ENCODE data around the gene LGALS4.
"Not testable (repeated sequence)": the region's sequence is repeated elsewhere in the genome, so short reads cannot be mapped to it uniquely, and the experiment has no call there.

LGALS4 gene

DNA sequence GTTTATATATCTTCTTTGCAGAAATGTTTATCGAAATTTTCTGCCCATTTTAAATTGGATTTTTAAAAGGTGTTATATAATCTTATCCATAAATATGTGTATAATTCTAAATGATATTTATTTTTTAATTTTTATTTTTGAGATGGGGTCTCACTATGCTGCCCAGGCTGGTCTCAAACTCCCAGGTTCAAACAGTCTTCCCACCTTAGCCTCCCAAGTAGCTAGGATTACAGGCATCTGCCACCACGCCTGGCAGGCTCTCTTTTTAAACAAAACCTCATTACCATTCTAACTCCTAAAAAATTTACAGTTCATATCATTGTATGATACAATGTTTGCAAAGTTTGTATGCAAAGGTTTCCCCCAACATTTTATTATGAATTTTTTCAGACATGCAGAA, 16.6 kb downstream of the LGALS4 start:
- no peak overlapping the region for H3K4me3 ChIP-seq (ENCODE audit: low read length)
- TF ChIP-seq, protein P1, sequence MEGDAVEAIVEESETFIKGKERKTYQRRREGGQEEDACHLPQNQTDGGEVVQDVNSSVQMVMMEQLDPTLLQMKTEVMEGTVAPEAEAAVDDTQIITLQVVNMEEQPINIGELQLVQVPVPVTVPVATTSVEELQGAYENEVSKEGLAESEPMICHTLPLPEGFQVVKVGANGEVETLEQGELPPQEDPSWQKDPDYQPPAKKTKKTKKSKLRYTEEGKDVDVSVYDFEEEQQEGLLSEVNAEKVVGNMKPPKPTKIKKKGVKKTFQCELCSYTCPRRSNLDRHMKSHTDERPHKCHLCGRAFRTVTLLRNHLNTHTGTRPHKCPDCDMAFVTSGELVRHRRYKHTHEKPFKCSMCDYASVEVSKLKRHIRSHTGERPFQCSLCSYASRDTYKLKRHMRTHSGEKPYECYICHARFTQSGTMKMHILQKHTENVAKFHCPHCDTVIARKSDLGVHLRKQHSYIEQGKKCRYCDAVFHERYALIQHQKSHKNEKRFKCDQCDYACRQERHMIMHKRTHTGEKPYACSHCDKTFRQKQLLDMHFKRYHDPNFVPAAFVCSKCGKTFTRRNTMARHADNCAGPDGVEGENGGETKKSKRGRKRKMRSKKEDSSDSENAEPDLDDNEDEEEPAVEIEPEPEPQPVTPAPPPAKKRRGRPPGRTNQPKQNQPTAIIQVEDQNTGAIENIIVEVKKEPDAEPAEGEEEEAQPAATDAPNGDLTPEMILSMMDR (conservative IDR thresholded peaks at IDR 0.05; ENCODE audit: low read length), result no peak
- no peak for DNase-seq (ENCODE audit: low read depth)

DNA sequence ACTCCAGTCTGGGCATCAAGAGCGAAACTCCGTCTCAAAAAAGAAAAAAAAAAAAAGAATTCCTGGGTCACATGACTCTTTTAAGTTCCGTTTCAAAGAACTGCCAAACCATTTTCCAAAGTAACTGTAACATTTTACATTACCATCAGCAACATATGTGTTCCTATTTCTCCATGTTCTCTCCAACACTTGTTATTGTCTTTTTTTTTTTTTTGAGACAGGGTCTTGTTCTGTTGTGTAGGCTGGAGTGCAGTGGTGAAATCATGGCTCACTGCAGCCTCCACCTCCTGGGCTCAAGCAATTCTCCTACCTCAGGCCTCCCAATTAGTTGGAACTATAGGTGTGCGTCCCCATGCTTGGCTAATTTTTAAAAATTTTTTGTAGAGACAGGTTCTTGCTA, 17.2 kb downstream of the LGALS4 start:
- no peak overlapping the region for H3K4me3 ChIP-seq (ENCODE audit: low read length)
- TF ChIP-seq, protein P1 (conservative IDR thresholded peaks at IDR 0.05; ENCODE audit: low read length), result no peak
- DNase-seq (ENCODE audit: low read depth), result no peak

DNA sequence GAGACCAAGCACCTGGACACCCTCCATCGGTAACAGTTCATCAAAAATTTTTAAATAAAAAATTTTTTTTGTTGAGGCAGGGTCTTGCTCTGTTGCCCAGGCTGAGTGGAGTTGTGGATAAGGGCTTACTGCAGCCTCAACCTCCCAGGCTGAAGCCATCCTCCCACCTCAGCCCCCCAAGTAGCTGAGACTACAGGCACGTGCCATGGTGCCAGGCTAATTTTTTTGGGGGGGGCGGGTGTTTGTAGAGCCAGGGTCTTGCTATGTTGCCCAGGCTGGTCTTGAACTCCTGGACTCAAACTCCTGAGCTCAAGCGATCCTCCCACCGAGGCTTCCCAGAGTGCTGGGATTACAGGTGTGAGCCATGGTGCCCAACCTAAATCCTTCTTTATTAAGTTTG, 19.1 kb downstream of the LGALS4 start:
- DNase-seq (ENCODE audit: low read depth), result no peak
- TF ChIP-seq, protein P1 (conservative IDR thresholded peaks at IDR 0.05; ENCODE audit: low read length), result no peak

DNA sequence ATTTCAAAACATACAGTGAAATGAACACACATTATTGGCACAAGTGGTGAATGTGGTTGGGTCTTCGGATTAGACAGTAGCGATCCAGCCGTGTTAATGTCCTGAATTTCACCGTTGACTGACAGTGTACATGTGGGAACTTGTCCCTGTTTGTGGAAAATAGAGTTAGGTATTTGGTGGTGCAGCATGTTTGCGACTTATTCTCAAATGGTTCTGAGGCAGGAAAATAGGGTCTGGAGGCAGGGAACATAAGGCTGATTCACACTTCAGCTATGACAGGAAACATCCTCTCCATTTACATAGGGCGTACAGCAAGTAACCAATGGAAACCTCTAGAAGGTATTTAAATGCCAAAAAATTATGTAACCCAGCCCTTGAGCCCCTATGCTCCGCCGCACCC, 19.6 kb downstream of the LGALS4 start:
- TF ChIP-seq, protein P1 (conservative IDR thresholded peaks at IDR 0.05; ENCODE audit: low read length), result no peak
- H3K4me3 ChIP-seq (ENCODE audit: low read length), result no peak overlapping the region
- peak; percentile 41 for DNase-seq (ENCODE audit: low read depth)

More for the DNA sequence above, 19.1 kb downstream of the LGALS4 start:
- H3K4me3 ChIP-seq (ENCODE audit: low read length), result no peak overlapping the region

DNA sequence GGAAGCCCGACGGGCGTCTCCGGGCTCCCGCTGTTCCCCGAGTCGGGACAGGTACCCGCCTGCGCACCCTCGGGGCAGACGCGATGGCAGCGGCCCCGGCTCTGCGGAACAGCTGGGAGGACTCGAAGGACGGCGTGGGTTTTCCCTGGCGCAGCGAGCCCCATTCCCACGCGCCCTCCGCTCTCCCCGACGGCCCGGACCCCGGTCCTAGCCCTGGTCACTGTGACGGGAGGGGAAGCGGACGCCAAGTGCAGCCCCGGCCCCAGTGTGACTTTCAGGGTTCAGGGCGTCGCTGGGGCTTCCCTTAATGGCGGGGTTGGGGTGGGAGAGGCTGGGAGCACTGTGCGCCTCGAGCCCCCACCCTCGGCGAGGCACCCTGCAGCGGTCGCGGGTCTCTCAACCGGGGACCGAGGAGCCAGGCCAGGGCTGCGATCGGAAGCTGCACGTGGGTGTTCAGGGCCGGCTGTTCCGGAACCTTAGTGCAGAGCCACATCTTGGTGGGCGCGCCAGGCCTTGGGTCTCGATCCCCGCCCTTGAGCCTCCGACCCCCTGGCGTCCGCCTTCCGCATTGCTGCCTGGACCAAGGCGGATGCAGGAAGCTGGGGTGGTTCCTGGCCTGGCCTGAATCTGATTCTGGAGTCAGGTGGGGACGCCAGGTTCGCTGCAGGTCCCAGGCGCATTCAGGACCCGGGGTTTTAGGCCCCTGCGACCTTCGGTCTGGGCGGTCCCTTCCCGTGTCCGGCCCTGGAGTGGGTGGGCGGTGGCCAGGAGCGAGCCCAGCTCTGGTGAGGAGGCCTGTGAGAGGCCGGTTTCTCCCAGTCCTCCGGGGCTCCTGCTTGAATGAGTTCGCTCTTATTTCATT, 20.3 kb downstream of the LGALS4 start:
- TF ChIP-seq, protein P1 (conservative IDR thresholded peaks at IDR 0.05; ENCODE audit: low read length), result peak; percentile 38

DNA sequence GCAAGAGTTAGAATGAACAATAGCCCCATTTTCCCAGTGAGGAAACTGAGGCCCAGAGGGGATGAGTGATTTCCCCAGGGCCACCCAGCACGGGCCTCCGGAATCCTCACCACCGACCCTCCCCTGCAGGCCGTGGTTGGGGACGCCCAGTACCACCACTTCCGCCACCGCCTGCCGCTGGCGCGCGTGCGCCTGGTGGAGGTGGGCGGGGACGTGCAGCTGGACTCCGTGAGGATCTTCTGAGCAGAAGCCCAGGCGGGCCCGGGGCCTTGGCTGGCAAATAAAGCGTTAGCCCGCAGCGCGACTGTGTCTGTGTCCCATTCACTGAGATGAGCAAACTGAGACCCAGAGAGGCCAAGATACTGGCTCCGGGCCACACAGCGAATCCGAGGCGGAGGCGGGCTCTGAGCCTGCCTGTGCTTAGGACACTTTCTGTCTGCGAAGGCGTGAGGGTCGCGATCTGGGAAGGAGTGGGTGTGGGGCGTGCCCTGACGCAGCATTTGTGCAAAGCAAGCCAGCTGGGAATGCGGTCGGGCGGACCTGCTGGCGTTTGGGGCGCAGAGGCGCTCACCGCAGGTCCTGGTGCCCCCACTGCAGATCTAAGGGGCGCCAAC, 21.2 kb downstream of the LGALS4 start:
- not testable (repeated sequence) for DNase-seq (ENCODE audit: low read depth)
- H3K4me3 ChIP-seq (ENCODE audit: low read length), result peak overlapping the region; percentile 33

More for the DNA sequence above, 20.3 kb downstream of the LGALS4 start:
- no peak for DNase-seq (ENCODE audit: low read depth)
- H3K4me3 ChIP-seq (ENCODE audit: low read length), result no peak overlapping the region

DNA sequence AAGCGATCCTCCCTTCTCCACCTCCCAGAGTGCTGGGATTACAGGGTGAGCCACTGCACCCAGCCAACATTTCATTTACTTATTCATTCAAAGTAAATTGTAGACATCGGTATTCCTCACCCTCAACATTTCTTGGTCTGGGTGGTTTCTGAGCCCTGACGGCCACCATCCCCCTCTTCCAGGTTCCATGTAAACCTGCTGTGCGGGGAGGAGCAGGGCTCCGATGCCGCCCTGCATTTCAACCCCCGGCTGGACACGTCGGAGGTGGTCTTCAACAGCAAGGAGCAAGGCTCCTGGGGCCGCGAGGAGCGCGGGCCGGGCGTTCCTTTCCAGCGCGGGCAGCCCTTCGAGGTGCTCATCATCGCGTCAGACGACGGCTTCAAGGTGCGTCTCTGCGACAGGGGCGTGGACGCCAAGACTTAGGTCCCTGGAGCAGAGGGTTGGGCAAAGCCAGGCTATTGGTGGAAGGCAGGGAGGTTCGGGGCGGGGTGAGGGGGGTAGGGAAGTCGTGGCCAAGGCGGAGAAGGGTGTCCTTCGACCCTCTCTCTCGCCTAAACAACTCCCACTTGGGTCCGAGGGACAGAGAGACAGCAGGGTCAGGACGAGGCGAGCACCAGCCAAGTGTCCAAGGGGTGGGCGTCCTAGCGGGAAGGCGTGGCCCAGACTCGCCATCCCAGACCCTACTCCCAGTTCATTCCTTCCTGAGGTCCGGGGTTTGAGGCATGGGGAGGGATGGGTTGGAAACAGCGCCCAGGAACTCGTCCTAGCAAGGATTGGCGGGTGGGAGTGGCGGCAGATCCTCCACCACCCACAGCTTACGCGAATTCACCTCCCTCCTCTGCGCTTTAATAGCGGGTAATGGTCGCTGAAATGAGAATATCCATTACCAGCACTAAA, 22.0 kb downstream of the LGALS4 start:
- peak overlapping the region; percentile 33 for H3K4me3 ChIP-seq (ENCODE audit: low read length)
- not testable (repeated sequence) for DNase-seq (ENCODE audit: low read depth)
